ENCODE data around the gene SEC61G. TPM values are rescaled to one million over a fixed set of nuclear protein-coding genes. Genes with fewer than 3 reads are reported as not detected.

The SEC61G gene
- total and polyA plus RNA-seq, 2 donors from 2014 or later = 95.3 to 277 TPM

- H3K9me3 ChIP-seq (ENCODE audit: control insufficient read depth in 2 of 3, insufficient read depth in 1 of 3, low read length in 3 of 3) = no peaks in the 10 kb centered on the region
- intact Hi-C loops (cut with DNase I) = no loop called here
- no peak for FAIRE-seq
Observed at GRCh38 chr7:54781134-54781920, 22.3 kb upstream of the SEC61G start.

GRCh38 chr7:54780490-54780889 lies 21.5 kb upstream of the SEC61G start:
- Histone ChIP-seq H3K4me1 (ENCODE audit: control insufficient read depth in 2 of 3, insufficient read depth in 2 of 3, low read depth in 1 of 3, low read length in 3 of 3) (no peaks in the 10 kb centered on the region), H3K4me3 (ENCODE audit: low read length in 3 of 3) (no peak overlapping the region), H3K9me3 (ENCODE audit: control insufficient read depth in 2 of 3, insufficient read depth in 1 of 3, low read length in 3 of 3) (no peaks in the 10 kb centered on the region), H3K27me3 (ENCODE audit: control insufficient read depth, insufficient read depth, low read length) (no peaks in the 10 kb centered on the region), H3K36me3 (ENCODE audit: control insufficient read depth in 2 of 3, insufficient read depth in 3 of 3, low read length in 3 of 3) (no peaks in the 10 kb centered on the region), H3K9ac (ENCODE audit: low read length in 3 of 3) (no peak overlapping the region), H3K27ac (ENCODE audit: low read depth in 2 of 2, low read length in 2 of 2) (no peak overlapping the region)
- no peak for TF ChIP-seq CTCF (IDR thresholded peaks at IDR 0.05; ENCODE audit: borderline replicate concordance, extremely low read depth, insufficient read depth)
- intact Hi-C loops (cut with DNase I) = no loop called here
- DNase-seq (no peak), FAIRE-seq (no peak)

More at GRCh38 chr7:54781134-54781920, 22.3 kb upstream of the SEC61G start:
- no peak overlapping the region for H3K27ac ChIP-seq (ENCODE audit: low read depth in 2 of 2, low read length in 2 of 2)
- no peak for DNase-seq
- no peaks in the 10 kb centered on the region for H3K4me1 ChIP-seq (ENCODE audit: control insufficient read depth in 2 of 3, insufficient read depth in 2 of 3, low read depth in 1 of 3, low read length in 3 of 3)
- H3K9ac ChIP-seq (ENCODE audit: low read length in 3 of 3) = no peak overlapping the region
- H3K27me3 ChIP-seq (ENCODE audit: control insufficient read depth, insufficient read depth, low read length) = no peaks in the 10 kb centered on the region
- H3K36me3 ChIP-seq (ENCODE audit: control insufficient read depth in 2 of 3, insufficient read depth in 3 of 3, low read length in 3 of 3) = no peaks in the 10 kb centered on the region
- TF ChIP-seq CTCF (IDR thresholded peaks at IDR 0.05; ENCODE audit: borderline replicate concordance, extremely low read depth, insufficient read depth) = no peak
- H3K4me3 ChIP-seq (ENCODE audit: low read length in 3 of 3) = no peak overlapping the region

DNA sequence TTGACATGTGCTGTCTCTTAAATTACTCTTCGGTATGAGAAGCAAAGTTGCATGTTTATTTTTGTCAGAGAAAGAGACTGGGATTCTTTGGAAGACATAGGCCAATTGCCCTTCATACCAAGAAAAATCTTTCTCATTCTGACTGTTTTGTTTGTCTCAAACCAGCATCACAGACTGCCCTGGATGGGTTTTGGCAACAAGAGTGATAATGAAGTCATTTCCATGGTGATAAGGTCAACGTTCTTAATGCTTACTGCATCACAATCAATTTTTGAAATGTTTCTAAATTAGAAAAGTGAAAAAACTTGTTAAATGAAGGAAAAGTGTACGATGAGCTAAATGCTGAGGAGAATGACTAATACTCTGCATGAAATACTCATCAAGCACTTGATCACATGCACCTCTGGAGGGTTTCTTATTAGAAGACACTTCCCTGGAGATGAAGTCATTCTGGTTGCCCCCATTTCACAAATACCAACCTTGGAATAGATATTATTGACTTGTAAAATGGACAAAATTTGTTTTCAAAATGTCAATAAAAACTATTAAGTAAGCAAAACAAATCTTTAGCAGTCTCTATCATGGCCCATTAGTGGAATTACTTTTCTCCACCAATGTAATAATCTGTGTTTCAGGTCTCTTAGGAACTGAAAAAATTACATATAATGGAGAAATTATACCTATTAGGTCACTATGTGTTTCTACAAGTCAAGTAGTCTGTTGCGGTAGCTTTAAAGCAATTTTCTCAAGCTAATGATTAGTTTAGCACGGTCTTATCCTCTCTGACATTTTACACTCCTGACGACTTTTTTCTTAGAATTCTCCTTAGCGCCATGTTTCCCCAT lies 19.9 kb upstream of the SEC61G start:
- Histone ChIP-seq H3K9me3 (ENCODE audit: control insufficient read depth in 2 of 3, insufficient read depth in 1 of 3, low read length in 3 of 3) (no peaks in the 10 kb centered on the region), H3K4me3 (ENCODE audit: low read length in 3 of 3) (no peak overlapping the region), H3K4me1 (ENCODE audit: control insufficient read depth in 2 of 3, insufficient read depth in 2 of 3, low read depth in 1 of 3, low read length in 3 of 3) (no peaks in the 10 kb centered on the region), H3K36me3 (ENCODE audit: control insufficient read depth in 2 of 3, insufficient read depth in 3 of 3, low read length in 3 of 3) (no peaks in the 10 kb centered on the region), H3K27me3 (ENCODE audit: control insufficient read depth, insufficient read depth, low read length) (no peaks in the 10 kb centered on the region), H3K27ac (ENCODE audit: low read depth in 2 of 2, low read length in 2 of 2) (no peak overlapping the region), H3K9ac (ENCODE audit: low read length in 3 of 3) (no peak overlapping the region)
- FAIRE-seq = no peak
- intact Hi-C loops (cut with DNase I) = no loop called here
- DNase-seq = no peak
- no peak for TF ChIP-seq CTCF (IDR thresholded peaks at IDR 0.05; ENCODE audit: borderline replicate concordance, extremely low read depth, insufficient read depth)
